GM19240 (cell line): ENCODE measurements around the gene POP4.
"Not testable (repeated sequence)": the region's sequence is repeated elsewhere in the genome, so short reads cannot be mapped to it uniquely, and the experiment has no call there.

Source experiments
- DNase-seq: peaks from one replicate; pipeline ENCODE4 v3.0.0; 2011; ENCODE audit warnings: low spot score; ENCODE audit not compliant: insufficient read length

POP4 gene

GRCh38 chr19:29605653-29606419 is at the start of gene POP4:
POP4 (plus strand) TSS chr19:29606283; CDS start chr19:29606319, 36 bp downstream.
- DNase-seq: peak; percentile 99

- not testable (repeated sequence) for DNase-seq
These were observed 47.0 kb upstream of the POP4 start for GRCh38 chr19:29559110-29559509.

- DNase-seq: no peak
These were observed 46.3 kb upstream of the POP4 start for GRCh38 chr19:29559743-29560142.

GRCh38 chr19:29560313-29561075 is 45.6 kb upstream of the POP4 start:
- no peak for DNase-seq

GRCh38 chr19:29561601-29562000 is 44.5 kb upstream of the POP4 start:
- DNase-seq: no peak

- DNase-seq: no peak
These were observed 43.5 kb upstream of the POP4 start for GRCh38 chr19:29562299-29563297.

GRCh38 chr19:29563486-29564101 is 42.5 kb upstream of the POP4 start:
- DNase-seq: no peak

GRCh38 chr19:29564574-29565005 is 41.5 kb upstream of the POP4 start:
- no peak for DNase-seq

GRCh38 chr19:29565171-29565570 is 40.9 kb upstream of the POP4 start:
- no peak for DNase-seq

- no peak for DNase-seq
These were observed 39.5 kb upstream of the POP4 start for GRCh38 chr19:29566496-29567054.

GRCh38 chr19:29567366-29567915 is 38.6 kb upstream of the POP4 start:
- DNase-seq: no peak

- no peak for DNase-seq
These were observed 37.8 kb upstream of the POP4 start for GRCh38 chr19:29568036-29569025.

- no peak for DNase-seq
These were observed 36.8 kb upstream of the POP4 start for GRCh38 chr19:29569038-29569911.

GRCh38 chr19:29571181-29571580 is 34.9 kb upstream of the POP4 start:
- DNase-seq: no peak

GRCh38 chr19:29573486-29573885 is 32.6 kb upstream of the POP4 start:
- DNase-seq: no peak

GRCh38 chr19:29574510-29574909 is 31.6 kb upstream of the POP4 start:
- no peak for DNase-seq

- no peak for DNase-seq
These were observed 30.0 kb upstream of the POP4 start for GRCh38 chr19:29576046-29576606.
